HG02588 (cell line): ENCODE measurements around the gene TNPO1.
"Not testable (repeated sequence)": the region's sequence is repeated elsewhere in the genome, so short reads cannot be mapped to it uniquely, and the experiment has no call there.

Experiments used
- ATAC-seq: cut with Tn5 transposase; IDR thresholded peaks from one replicate; pipeline ENCODE4 v1.9.1; 2021; ENCODE audit warnings: mild to moderate bottlenecking, moderate library complexity; ENCODE audit not compliant: unreplicated experiment

Gene TNPO1

DNA sequence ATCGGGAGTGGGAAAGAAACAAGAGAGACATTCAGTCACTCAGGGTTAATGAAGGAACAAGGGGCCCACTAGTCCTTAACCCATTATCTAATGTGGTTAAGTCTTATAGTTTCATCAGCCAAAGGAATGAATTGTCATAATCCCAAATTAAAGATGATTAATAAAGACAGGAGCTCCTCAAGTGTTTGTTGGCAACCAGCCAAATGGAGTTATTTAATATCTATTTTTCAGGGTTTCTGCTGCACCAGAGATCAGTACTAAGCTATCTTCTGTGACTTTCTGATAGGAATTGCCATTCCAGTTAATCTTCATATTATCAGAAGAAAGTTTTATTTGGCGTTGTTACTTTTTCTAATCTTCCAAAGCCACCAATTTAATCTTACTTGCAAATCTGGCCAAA, 105.4 kb downstream of the TNPO1 start:
- ATAC-seq = no peak

DNA sequence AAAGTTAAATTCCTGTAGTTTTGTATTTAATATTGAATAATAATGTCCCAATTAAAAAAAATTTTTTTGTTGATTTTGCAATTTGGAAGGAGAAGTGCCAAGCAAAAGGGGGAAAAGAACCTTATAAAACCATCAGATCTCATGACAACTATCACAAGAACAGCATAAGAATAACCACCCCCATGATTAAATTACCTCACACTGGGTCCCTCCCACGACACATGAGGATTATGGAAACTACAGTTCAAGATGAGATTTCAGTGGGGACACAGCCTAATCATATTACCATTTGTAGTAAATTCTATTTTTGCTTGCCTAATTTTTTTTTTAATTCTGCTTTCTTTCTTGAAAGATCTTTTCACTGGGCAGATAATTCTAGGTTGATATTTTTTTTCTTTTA, 106.0 kb downstream of the TNPO1 start:
- ATAC-seq = no peak

DNA sequence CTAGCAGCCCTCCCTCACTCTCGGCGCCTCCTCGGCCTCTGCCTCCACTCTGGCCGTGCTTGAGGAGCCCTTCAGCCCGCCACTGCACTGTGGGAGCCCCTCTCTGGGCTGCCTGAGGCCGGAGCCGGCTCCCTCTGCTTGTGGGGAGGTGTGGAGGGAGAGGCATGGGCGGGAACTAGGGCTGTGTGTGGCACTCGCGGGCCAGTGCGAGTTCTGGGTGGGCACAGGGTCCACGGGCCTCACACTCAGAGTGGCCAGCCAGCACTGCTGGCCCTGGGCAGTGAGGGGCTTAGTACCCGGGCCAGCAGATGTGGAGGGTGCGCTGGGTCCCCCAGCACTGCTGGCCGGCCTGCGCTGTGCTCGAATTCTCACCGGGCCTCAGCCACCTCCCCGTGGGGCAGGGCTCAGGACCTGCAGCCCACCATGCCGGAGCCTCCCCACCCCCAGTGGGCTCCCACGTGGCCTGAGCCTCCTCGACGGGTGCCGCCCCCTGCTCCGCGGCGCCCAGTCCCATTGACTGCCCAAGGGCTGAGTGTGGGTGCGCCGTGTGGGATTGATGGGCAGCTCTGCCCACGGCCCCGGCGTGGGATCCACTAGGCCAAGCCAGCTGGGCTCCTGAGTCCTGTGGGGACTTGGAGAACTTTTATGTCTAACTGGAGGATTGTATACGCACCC, 109.0 kb downstream of the TNPO1 start:
- ATAC-seq = no peak

DNA sequence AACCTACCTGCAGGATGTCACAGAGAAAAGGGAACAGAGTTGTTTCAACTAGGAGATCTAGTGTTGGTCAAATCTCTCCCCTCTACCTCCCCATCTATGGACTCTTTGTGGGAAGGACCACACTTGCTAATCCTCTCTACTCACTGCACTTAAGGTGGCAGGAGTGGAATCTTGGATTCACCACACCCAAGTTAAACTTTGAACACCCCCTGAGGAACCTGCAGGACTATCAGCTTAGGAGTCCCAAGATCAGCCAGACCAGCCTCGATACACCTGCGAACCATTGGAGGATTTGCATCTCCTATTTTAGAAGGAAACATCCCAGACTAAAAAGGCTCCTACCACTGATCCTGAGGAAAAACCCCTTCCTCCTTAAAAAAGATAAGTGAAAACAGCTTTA, 116.2 kb downstream of the TNPO1 start:
- ATAC-seq = not testable (repeated sequence)

DNA sequence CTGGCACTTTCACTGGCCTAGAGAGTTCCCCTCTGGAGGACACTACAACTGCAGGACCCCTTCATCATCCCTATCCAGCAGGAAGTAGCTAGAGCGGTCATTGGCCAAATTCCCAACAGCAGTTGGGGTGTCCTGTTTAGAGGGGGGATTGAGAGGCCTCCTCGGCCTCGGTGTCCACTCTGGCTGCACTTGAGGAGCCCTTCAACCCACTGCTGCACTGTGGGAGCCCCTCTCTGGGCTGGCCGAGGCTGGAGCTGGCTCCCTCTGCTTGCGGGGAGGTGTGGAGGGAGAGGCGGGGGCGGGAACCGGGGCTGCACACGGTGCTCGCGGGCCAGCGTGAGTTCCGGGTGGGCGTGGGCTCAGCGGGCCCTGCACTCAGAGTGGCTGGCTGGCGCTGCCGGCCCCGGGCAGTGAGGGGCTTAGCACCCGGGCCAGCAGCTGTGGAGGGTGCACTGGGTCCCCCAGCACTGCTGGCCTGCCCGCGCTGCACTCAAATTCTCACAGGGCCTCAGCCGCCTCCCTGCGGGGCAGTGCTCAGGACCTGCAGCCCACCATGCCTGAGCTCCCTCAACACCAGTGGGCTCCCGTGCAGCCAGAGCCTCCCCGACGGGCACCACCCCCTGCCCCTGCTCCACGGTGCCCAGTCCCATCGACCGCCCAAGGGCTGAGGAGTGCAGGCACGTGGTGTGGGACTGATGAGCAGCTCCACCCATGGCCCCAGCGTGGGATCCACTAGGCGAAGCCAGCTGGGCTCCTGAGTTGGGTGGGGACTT, 118.7 kb downstream of the TNPO1 start:
- not testable (repeated sequence) for ATAC-seq

DNA sequence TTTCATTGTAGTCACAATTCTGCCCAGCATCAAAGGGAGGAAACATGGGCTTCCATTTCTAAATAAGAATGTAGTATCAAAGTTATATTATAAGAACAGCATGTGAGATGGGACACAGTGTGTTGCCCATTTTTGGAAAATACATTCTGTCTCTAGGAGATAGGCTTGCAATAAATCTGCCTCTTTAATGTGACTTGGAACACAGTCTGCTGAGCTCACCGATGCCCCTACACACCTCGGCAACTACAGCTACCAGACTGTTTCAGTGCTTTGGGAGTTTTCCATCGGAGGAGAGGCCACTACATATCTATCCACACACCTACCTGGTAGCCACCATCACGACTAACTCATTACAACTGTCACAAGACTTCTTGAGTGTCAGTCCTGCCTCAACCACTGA, 120.4 kb downstream of the TNPO1 start:
- ATAC-seq = no peak

DNA sequence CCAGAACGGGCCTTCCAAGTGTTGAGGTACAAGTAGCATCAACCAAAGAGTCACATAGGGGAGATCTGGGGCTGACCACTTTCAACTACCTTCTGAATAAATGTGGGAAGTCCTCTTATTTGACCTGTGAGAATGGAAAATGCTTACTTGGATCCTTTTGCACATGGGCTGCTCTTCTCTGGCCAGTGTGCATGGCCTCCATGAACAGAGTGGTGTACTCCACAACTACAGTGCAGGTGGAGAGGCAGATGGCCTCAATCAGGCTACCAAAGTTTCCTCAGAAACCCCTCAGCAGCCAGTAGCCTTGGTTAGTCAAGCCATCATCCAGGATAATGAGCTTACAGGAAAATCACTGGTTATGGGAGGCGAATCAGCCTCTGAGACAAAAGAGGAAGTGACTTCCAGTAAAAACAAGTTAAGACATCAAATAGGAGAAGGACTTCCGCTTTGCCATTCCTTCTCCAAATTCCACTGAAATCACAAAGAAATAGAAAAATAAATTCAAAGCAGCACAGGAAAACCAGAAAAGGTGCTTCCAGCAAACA, 121.1 kb downstream of the TNPO1 start:
- no peak for ATAC-seq

DNA sequence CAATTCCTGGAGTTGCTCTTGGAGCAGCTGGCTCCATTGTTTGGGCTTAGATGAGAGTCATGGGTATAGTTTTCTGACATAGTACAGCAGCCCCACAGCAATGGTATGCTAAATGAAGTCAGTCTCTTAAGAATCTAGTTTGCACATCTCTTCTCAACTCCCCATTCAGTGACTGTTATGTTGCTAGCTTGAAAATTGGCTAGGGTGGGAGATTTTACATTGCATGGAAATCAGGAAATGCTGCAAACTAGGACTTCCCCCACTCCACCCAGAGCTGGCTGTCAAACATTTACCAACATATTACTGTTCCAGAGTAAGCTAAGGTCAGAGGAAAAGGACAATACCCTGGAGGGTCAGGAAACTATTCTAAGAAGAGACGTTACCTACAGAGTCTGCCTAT, 121.7 kb downstream of the TNPO1 start:
- ATAC-seq = no peak

DNA sequence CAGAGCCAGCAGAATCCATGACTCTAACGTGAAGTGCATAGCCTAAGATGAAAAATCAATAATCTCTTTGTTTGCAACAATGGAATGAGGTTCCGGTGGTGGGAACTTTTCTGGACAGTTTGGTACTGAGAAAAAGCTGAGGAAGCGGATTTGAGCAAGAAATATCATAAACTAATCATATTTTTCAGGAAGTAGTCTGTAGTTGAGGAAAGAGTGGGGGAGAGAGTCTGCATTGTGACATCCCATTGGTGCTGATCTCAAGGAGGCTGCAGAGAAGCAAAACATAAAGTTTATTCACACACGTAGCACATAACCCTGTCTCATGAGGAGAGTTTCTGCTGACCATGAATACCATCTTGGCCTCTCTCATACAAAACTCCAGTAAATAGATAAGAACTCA, 123.6 kb downstream of the TNPO1 start:
- no peak for ATAC-seq

DNA sequence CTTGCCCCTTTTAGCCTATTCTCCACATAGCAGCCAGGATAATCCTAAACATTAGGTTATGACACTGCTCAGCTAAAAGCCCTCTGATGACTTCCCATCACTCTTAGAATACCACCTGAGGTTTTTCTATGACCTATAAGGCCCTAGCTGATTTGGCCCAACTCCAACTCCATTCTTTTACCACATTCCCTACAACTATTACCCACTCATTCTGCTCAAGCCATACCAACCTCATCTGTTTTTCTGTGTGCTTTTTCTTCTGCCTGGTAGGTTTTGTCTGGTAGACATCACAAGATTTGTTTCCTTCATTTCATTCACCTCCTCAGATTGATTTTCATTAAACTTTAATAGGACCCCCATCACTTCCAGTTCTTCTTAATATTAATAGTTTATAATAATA, 126.8 kb downstream of the TNPO1 start:
- ATAC-seq = no peak

DNA sequence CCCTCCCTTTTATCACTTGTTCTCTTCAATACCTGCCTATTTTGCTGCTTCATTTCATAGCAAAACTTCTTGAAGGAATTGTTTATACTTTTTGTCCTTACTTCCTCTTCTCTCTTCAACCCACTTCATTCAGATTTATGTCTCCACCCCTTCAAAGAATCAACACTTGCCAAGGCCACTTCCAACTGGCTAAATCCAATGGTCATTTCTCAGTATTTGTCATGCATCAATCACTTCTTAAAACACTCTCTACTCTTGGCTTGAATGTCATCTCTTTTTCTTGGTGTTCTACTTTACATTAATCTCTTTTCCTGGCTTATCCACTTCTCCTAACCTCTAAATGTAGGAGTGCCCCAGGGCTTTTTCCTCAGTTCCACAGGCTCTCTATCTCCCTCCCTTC, 131.0 kb downstream of the TNPO1 start:
- ATAC-seq = no peak

DNA sequence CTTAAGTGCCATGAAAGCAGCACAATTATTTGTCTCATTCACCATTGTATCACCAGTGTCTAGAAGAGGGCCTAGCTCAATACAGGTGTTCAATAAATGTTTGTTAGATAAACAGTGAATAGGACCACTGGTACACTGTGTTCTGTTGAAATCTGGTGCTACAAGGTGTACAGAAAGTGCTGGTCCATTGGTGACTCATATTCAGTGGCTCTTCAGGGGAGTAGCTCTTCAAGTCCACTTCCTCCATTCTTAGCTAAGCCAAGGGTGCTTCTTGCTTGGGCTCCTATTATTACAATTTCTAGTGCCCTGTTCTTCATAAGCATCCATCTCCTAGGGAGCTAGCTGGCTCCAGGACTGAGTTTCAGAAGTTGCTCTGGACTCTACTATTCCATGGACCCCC, 133.0 kb downstream of the TNPO1 start:
- ATAC-seq = no peak

DNA sequence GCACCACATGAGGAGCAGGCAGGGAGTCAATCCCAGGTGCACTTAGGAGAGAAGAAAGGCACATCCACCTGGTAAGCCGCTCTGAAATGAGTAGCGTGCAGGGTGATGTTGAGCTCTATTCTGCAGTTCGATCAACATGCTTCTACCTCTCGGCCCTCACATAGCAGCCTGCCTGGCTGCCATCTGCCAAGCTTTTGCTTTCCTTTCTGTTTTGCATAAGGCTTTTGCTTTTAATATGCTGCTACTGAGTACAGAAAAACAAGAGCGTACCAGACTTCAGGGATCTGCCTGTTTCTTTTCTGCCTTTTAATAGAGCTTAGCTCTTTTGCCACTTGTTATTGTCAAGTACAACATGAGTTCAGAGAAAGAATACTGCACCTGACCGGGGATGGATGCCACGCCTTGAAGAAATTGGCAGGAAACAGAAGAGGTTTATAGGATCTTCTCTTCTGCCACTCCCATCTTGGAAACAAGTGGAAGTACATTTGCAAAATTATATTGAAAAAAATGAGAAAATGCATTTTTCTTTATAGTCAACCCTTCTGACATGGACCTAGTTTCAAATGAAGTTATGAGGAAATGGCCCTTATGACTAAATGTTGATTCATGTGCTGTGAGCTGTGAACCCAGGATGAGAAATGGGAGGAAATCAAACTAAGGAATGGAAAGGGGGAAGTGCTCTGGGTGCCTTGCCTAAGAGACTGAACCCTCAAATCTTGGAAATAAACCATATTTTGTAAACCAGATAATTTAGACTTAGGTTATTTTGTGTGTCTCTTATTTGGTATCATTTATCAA, 135.4 kb downstream of the TNPO1 start:
- no peak for ATAC-seq

DNA sequence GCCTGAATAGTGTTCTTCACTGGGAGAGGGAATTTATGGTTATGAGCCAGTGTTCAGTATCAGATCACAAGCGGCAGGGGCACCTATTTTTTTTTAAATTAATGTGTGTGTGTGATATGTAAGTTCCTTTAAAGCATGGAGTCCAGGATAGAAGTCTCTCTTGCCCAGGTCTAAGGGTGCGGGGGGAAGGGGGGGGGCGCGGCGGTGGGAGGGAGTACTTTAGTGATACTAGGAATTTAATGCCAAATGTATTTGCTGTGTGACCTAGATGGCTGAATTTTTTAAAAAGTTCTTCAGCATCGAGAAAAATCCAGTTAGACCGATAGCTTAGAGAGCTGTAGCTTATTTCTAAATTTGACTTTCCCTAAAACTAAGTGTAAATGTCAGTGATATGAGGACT, 137.9 kb downstream of the TNPO1 start:
- no peak for ATAC-seq

DNA sequence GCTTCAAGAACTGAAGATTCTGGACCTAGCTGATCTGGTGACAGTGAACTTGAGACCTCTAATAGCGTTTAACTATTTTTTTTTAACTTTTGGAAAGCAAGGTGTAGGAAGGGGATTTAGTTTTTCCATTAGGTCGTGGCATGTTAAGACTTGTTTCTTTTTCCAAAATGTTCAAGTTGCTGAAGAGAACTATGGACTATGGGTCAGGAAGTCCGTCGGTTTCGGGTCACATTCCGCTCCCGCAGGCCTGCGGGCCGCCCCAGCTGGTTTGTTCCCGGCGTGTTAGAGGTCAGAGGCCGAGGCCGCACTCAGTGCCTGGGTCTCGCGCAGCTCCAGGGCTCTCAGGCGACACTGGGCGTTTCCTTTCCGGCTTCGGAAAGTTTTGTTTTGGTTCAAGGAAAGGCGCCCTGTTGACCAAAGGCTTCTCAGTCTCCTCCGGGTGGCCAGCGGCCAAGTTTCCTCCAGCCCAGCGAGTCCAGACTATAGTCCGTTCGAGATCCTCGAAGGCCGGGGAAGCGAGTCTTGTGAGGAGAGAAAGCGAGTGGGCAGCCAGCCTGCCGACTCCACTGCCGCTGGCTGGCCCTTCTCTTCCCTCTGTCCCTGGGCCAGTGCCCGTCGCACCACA, 138.8 kb downstream of the TNPO1 start:
- ATAC-seq = peak; percentile 43

DNA sequence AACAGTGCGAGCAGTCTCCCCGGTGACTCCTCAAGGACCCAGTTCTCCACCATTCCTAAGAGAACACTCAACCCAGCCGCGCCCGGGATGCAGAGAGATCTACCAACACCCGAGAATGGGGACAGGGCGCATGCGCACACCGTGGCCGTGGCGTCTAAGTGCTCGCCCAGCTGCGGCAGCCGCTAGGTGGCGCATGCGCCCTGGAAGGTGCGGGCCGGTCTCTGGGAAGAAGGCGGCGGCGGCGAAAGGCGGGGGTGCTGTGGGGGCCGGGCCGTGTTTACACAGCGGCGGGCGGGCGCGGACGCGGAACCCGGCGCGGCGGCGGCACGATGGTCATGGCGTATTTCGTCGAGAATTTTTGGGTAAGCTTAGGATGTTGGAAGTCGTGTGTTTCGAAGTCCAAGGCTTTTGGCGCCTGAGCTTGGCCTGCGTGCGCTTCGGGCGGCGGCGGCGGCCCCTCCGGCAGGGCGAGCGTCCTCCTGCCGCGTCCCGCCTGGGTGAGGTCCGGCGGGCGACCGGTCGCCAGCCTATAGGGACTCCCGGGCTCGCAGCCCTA, 139.4 kb downstream of the TNPO1 start, which contains the start of gene FCHO2:
TSS of gene FCHO2 (plus strand) at position 274 of the 556 bp plus-strand sequence. CDS start at position 330, 56 bp downstream.
- ATAC-seq = peak; percentile 92

DNA sequence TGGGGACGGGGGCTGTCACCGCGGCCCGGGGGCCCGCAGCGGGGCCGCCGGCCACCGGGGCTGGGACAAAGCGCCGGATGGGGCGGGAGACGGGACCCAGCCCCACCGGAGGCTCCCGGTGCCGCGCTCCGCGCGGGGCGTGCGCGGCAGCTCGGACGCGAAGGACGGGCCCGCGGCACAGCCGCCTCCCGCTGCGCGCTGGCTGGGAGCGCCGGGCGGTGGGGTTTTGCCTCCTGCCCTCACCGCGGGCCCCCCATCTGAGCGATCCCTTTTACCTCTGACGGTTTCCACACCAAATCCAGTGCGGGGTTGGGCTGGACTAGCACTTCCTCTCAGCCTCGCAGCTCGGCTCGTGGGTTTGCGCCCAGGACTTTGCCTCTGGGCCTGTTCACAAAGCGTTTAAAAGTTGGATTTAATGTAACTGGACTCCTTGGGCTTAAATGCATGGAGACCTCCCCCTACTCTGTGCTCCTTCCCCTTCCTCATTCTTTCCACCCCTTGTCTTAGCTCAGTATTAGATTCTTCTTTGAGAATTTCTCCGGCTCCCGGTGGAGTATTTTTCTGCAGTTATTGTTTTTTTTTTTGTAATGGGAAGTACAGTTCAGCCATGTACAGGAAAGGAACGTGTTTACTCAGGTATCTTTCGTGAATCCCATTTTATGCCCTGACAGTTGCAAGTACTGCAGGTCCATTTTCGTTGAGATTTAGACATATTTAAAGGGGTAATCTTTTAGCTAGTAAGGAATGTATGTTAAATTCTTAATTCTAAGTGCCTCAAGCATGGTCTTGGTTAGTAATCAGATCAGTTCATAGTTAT, 140.1 kb downstream of the TNPO1 start:
- peak; percentile 37 for ATAC-seq

DNA sequence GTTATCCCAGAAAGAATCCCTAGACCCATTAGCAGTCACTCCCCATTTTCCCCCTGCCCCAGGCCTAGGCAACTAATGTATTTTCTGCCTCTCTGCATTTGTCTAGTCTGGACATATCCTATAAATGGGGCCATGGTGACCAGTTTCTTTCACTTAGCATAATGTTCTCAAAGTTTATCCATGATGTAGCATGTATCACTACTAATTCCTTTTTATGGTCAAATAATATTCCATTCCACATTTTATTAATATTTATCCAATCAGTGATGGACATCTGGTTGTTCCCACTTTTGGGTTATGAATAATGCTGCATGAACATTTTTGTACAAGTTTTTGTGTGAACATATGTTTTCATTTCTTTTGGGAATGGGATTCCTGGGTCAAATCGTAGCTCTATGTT, 140.9 kb downstream of the TNPO1 start:
- ATAC-seq = no peak

DNA sequence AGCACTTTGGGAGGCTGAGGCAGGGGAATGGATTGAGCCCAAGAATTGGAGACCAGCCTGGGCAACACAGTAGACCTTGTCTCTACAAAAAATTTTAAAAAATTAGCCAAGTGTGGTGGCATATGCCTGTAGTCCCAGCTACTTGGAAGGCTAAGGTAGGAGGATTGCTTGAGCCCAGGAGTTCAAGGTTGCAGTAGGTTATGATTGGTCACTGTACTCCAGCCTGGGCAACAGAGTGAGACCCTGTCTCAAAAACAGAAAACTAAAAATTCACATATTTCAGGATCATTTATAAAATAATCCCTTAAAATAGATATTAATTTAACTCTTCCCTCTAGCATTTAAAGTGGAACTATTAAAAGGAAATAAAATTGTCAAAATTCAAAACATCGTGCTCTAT, 142.8 kb downstream of the TNPO1 start:
- ATAC-seq = no peak
